Measurements from ENCODE around the gene TF. TPM values are rescaled to one million over a fixed set of nuclear protein-coding genes. Genes with fewer than 3 reads are reported as not detected.

The TF gene
- total RNA-seq, 4 donors from 2014 or later, result 0.70 to 2.4 TPM; not detected in 2

DNA sequence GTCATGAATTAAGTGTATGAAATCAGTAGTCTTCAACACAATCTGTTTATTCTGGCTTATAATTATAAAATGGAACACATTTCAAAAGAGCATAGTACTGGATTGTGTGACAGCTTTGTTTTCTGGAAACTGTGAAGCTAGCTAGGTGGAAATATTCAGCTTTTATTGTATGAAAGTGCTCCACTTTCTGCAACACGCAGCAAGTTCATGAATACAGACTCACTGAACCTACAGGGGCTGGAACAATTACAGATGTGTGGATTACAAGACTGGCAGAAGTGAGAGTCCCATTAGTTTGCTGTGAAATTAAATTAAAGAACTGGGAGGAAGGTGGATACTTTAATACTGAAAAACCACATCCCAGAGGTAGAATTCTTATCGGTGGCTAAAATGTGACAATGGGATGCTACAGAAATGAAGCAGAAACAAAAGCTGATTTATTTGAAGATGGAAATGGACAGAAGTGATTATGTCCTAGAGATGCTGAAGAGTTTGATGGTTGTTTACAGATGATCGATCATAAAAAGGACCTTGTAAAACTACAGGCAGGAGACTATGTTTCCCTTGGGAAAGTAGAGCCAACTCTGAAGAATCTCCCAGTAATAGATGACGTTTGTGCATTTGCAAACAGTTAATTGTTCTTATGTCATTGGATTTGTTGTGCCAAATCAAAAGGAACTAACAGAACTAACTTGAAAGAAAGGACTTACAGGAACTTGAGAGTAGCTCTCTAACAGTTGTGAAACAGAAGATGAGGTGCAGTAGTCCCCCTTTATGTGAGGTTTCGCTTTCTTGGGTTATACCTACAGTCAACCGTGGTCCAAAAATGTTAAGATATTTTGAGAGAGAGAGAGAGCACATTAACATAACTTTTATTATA, 15.7 kb downstream of the TF start:
- DNase-seq, result no peak
- Histone ChIP-seq H3K27me3 (no peaks in the 10 kb centered on the region), H3K9me3 (no peaks in the 10 kb centered on the region), H3K4me1 (no peaks in the 10 kb centered on the region), H3K27ac (no peak overlapping the region), H3K4me3 (no peak overlapping the region), H3K36me3 (no peaks in the 10 kb centered on the region)
- TF ChIP-seq, protein P1, sequence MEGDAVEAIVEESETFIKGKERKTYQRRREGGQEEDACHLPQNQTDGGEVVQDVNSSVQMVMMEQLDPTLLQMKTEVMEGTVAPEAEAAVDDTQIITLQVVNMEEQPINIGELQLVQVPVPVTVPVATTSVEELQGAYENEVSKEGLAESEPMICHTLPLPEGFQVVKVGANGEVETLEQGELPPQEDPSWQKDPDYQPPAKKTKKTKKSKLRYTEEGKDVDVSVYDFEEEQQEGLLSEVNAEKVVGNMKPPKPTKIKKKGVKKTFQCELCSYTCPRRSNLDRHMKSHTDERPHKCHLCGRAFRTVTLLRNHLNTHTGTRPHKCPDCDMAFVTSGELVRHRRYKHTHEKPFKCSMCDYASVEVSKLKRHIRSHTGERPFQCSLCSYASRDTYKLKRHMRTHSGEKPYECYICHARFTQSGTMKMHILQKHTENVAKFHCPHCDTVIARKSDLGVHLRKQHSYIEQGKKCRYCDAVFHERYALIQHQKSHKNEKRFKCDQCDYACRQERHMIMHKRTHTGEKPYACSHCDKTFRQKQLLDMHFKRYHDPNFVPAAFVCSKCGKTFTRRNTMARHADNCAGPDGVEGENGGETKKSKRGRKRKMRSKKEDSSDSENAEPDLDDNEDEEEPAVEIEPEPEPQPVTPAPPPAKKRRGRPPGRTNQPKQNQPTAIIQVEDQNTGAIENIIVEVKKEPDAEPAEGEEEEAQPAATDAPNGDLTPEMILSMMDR (IDR thresholded peaks at IDR 0.05), result no peak
- TF ChIP-seq POLR2A (IDR thresholded peaks at IDR 0.05), result no peak

DNA sequence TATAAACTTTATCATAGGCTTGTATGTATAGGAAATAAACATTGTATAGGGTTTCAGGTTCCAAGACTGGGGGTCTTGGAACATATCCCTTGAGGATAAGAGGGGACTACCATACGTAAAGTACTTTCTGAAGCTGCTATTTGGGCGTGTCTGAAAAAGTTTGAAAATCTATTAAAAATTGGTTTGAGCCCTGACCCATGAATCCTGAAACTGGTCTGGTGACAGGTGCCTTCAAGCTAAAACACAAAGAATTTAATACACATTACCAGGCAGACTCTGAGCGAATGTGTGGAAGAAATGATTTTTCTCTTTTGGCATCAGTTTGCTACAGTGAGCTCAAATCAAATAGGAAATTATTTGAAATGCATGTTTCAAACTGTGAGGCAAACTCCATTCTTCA, 16.3 kb downstream of the TF start:
- no peaks in the 10 kb centered on the region for H3K9me3 ChIP-seq
- H3K4me1 ChIP-seq, result no peaks in the 10 kb centered on the region
- no peaks in the 10 kb centered on the region for H3K36me3 ChIP-seq
- no peaks in the 10 kb centered on the region for H3K27me3 ChIP-seq
- no peak for DNase-seq
- H3K4me3 ChIP-seq, result no peak overlapping the region
- TF ChIP-seq, protein P1 (IDR thresholded peaks at IDR 0.05), result no peak
- no peak for TF ChIP-seq POLR2A (IDR thresholded peaks at IDR 0.05)
- H3K27ac ChIP-seq, result no peak overlapping the region

DNA sequence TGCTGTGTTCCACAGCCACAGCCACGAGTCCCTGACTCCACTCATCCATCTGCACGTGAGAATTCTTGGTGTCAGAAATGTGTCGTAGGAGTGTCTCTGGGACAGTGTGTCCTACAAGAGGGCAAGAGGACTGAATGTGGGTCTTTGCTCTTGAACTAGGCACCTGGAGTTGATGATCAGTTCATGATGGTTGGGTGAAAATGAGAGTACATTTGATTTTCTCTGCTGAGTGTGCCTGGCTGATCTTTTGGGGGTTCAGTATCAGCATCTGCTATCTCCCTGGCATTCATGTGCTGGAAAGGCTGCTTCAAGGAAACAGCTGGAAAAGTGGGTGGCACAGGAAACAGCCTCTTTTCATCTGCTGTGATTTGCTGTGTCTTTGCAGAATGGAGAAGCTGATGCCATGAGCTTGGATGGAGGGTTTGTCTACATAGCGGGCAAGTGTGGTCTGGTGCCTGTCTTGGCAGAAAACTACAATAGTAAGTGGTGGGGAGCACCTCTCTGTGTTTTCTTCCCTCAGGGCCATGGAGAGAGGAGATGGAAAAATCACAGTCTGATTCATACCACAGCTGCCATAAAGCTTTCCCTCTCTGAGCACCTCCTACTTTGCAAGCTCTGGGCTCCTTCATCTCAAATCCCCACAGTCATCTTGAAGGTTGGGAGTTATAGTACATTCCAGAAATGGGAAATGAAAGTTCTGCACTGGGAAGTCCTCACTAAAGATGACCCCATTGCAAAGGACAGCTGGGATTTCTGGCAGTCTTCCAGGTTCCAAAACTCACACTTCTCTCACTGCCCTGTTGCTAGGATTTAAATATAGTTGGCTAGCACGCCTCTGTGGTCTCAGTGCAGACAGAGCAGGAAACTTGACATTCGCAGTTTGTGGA, 17.8 kb downstream of the TF start:
- no peak for TF ChIP-seq POLR2A (IDR thresholded peaks at IDR 0.05)
- TF ChIP-seq, protein P1 (IDR thresholded peaks at IDR 0.05), result no peak
- H3K36me3 ChIP-seq, result no peaks in the 10 kb centered on the region
- H3K9me3 ChIP-seq, result no peaks in the 10 kb centered on the region
- no peaks in the 10 kb centered on the region for H3K4me1 ChIP-seq
- no peak for DNase-seq
- no peak overlapping the region for H3K27ac ChIP-seq
- H3K4me3 ChIP-seq, result no peak overlapping the region
- H3K27me3 ChIP-seq, result no peaks in the 10 kb centered on the region

DNA sequence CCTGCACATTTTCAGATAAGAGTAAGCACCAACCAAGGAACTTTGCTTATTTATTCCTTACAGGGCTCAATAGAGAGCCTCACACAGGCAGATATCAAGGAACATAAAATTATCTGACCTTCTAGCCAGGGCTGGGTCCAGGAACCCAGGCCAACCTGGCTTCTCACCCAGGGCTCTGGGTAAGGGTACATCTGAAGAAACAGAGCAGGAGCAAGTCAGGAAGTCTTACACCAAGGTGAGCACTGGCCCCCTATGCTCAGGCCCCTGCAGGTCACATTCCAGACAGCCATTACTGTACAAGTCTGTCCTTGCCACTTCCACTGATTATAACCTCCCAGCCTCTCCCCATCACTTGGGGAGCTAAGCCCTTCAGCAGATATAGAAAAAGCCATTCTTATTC, 19.1 kb downstream of the TF start:
- no peak overlapping the region for H3K4me3 ChIP-seq
- no peaks in the 10 kb centered on the region for H3K4me1 ChIP-seq
- H3K36me3 ChIP-seq, result no peaks in the 10 kb centered on the region
- H3K9me3 ChIP-seq, result no peaks in the 10 kb centered on the region
- DNase-seq, result no peak
- no peaks in the 10 kb centered on the region for H3K27me3 ChIP-seq
- TF ChIP-seq, protein P1 (IDR thresholded peaks at IDR 0.05), result no peak
- no peak for TF ChIP-seq POLR2A (IDR thresholded peaks at IDR 0.05)
- no peak overlapping the region for H3K27ac ChIP-seq

DNA sequence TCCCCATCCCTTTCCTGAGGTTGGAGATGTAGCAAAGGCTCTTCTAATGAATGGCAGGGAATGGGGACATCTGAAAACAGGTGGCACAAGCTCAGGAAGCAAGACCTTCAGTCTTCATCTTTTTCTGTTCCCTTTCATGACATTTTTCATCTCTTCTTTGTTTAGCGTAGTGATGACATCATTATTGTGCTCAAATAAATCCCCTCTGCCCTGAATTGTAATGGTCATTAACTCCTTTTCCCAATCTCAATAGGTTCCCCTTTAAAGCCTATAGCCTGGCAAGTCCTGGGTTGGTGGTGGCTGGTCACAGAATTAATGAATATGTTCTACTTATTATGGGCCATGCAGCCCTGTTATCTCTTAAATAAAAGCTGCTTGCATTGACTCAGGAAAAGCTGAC, 21.4 kb downstream of the TF start:
- H3K36me3 ChIP-seq, result no peaks in the 10 kb centered on the region
- DNase-seq, result no peak
- no peak overlapping the region for H3K4me3 ChIP-seq
- no peak overlapping the region for H3K27ac ChIP-seq
- H3K4me1 ChIP-seq, result no peaks in the 10 kb centered on the region
- no peaks in the 10 kb centered on the region for H3K27me3 ChIP-seq
- H3K9me3 ChIP-seq, result no peaks in the 10 kb centered on the region
- TF ChIP-seq, protein P1 (IDR thresholded peaks at IDR 0.05), result no peak
- no peak for TF ChIP-seq POLR2A (IDR thresholded peaks at IDR 0.05)
